Measurements from ENCODE around the gene SAP30L.

- TF ChIP-seq, protein P1, sequence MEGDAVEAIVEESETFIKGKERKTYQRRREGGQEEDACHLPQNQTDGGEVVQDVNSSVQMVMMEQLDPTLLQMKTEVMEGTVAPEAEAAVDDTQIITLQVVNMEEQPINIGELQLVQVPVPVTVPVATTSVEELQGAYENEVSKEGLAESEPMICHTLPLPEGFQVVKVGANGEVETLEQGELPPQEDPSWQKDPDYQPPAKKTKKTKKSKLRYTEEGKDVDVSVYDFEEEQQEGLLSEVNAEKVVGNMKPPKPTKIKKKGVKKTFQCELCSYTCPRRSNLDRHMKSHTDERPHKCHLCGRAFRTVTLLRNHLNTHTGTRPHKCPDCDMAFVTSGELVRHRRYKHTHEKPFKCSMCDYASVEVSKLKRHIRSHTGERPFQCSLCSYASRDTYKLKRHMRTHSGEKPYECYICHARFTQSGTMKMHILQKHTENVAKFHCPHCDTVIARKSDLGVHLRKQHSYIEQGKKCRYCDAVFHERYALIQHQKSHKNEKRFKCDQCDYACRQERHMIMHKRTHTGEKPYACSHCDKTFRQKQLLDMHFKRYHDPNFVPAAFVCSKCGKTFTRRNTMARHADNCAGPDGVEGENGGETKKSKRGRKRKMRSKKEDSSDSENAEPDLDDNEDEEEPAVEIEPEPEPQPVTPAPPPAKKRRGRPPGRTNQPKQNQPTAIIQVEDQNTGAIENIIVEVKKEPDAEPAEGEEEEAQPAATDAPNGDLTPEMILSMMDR (conservative IDR thresholded peaks at IDR 0.05; ENCODE audit: low read depth in 2 of 2), result no peak
- TF ChIP-seq STAT1 (IDR thresholded peaks at IDR 0.05; ENCODE audit: unreplicated experiment) (no peak), CREB1 (CRISPR knock-in tag; IDR thresholded peaks at IDR 0.05; ENCODE audit: low read depth) (no peak)
These were observed 60.9 kb downstream of the SAP30L start for GRCh38 chr5:154506716-154507080.
